Fibroblast of skin of scalp (primary cell): ENCODE results near the gene KIAA0753.

Source experiments
- DNase-seq: peaks from one replicate; pipeline ENCODE4 v3.0.0-alpha.2; 2013

KIAA0753 gene

DNA sequence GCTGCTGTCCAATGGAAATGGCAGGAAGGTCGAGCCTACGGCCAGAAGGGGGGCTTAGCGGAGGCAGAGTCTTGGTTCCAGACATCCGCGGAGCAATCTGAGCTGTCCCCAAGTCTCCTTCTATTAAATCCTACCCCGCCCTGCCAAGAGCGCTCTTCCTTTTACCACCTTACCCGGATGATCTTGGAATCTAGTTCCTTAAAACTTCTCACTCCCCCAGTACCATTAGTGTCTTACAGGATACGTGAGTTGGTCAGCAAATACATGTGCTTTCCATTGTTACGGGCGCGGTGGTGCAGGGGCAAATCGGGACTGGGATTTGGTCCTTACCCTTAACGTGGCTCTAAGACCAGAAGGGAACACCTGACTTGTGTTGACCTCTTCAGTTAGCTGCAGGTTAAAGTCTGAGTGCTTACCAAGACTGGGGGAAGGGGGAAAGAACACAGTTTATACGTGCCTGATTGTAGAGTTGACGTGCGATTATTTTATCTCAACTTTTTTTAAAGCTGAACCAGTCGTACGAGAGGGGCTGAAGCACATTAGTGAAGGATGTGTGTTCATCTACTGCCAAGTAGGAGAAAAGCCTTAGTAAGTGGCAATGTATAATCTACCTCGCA lies 844 bp upstream of the KIAA0753 start:
- DNase-seq, result no peak

DNA sequence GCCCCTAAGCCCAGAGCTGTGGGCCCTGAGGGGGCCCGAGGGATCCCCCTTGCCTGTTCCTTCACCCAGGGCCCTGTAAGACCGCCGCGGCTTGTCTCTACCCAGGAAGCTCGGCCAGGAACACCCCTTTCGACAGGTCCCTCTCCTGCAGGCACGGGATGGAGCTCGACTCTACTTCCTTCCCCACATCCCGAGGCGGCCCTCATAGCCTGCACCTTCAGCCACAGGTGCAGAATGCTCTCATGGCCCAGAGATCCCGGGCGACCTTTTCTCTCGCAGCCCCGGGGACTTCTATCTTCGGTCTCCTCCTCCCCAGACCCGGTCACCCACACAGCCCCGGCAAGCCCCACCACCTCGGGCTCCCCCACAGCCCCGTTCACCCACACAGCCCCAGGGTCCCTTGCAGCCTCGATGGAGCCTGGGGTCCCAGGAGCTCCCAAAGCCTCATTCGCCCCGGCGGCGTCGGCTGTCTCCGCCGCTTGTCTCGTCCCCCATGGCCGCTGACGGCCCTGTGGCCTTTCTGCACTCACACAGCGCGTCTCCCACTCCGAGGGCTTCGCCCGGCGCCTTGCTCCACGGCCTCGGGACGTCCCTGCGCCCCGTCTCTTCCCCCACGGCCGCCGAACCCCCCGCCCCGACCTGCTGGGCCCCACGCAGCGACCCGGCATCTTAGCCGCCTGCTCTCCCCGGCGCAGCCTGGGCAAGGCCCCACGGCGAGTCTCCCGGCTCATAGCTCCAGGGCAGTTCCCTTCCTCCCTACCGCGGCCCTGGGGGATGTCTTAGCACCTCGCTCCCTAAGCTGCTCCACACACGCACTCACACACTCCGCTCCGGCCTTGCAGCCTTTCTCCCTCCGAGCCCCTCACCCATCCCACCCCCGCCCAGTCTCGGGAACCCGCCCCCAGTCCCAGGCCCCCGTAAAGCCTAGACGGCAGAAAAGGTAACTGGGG lies 650 bp downstream of the KIAA0753 start:
- peak; percentile 42 for DNase-seq

DNA sequence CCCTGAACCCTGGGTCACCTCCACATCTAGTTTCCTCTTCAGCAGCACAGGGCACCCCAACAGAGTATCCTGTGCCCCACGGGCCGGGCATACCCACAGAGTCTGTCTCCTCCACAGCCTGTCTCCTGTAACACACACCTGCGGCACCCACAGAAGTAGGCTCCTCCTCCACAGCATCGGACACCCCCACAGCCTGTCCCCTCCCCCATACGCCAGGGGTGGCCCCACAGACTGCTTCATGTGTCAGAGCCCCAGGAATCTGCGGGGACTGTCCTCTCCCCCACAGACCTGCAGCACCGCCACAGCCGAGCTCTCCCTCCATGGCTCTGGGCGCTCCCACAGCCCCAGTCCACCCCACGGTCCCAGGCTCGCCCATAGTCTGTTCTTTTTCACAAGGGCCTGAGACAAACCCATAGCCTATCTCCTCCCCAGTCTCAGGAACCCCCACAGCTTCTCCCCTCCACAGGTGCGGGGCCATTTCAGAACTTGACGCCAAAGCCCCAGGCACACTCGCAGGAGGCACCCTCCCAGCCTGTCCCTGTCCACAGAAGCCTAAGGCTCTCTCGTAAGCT lies 1.4 kb downstream of the KIAA0753 start:
- DNase-seq, result no peak

DNA sequence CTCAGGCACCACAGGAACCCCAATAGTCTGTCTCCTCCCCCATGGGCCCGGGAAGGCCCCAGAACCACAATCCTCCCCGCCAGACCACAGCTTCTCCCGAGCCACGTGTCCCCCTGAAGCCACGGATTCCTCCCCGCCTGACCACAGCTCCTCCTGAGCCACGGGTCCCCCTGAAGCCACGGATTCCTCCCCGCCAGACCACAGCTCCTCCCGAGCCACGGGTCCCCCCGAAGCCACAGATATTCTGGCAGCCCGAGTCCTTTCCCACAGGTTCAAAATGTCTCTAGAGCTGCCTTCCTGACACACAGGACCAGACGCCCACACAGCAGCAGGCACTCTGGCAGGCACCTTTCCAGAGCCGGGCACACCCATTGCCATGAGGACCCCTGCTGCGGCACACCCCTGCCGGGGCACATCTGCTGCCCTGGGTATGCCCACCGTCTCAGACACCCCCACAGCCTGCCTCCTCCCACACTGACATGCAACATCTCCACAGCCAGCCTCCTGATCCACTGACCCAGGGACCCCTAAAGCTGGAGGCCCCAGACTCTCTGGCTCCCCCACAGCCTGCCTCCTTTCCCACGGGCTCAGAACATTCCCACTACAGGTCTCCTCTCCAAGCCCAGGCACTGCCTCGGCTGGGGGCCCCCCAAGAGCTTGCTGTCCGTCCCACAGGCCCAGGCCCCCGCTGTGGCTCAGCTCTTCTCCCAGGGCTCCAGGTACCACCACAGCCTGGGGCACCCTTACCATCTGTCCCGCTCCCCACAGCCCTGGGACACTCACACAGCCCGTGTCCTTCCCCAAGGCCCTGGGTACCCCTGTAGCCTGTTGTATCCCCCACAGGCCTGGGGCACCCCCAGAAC lies 2.2 kb downstream of the KIAA0753 start:
- DNase-seq, result no peak

DNA sequence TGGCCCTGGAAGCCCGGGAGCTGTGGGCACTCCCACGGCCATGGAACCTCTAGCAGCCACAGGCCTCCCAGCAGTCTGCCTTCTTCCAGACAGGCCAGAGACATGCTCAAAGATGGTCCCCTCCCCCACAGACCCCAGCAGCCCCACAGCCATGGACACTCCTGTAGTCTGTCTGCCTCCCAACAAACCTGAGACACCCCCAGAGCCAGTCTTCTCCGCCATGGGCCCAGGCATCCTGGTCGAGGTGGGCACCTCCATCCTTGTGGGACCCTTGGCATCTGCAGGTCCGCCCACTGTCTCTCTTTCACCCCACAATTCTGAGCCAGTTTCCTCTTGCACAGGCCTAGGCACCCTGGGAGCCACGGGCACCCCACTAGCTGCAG lies 3.1 kb downstream of the KIAA0753 start:
- DNase-seq, result no peak

DNA sequence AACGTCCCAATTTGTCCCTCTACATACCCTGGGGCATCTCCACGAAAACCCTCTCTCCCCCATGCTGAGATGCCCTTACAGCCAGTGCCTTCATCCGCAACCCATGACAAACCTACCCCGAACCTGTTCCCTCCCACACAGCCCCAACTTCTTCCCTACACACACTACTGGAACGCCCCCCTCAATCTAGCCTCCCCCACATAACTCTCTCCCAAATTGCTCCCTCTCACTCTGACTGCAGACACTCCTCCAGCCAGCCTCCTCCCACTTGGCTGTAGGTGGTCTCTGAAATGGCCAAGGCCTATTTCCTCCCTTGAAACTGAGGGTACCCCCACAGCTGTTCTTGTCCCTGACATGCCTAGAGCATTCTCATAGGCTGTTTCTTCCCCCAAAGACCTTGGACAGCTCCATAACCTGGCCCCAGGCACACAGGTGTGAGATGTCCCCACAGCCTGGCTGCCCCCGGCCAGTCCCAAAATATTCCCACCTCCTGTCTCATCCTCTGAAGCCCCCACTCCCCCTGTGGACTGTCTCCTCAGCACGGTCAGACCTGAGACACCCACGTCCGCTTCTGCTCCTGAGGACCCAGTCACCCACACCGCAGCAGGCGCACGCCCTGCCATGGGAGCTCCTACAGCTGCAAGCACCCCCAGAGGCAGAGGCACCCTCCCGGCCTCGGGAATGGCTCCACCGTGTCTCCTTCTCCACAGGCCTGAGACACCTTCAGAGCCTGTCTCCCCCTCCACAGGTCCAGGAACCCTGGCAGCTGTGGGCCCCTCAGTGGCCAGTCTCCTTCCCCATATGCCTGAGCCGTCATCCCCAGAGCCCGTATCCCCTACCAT lies 3.7 kb downstream of the KIAA0753 start:
- DNase-seq, result no peak

DNA sequence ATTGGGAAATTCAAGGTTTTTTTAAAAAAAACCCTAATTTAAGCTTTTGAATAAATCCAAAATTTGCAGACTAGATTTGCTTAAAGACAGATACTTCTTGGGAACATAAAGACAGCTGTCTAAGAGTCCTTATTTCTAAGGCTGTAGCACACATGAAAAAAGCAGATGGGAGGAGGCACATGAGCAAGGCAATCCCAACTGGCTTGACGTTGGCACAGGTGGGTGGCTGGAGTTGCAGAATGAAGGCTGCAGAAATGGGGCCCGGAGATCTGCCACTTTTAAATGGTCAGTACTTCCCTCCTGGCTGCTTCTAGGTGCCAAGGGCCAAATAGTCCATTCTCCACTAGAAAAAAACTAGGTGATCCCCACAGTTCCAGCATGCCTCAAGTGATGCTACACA lies 4.4 kb downstream of the KIAA0753 start:
- no peak for DNase-seq

DNA sequence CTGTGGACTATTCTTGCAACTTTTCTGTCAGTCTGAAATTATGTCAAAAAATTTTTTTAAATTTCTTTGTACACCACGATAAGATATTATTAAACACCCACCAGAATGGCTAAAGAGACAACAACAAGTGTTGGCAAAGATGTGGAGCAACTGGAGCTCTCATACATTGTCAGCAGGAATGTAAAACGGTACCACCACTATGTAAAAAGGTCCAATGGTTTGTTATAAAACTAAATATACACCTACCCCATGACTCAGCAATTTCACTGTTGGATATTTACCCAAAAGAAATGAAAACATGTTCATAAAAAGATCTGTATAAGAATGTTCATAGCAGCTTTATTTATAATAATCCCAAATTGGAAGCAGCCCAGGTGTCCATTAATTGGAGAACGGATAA lies 7.2 kb downstream of the KIAA0753 start:
- DNase-seq, result no peak

DNA sequence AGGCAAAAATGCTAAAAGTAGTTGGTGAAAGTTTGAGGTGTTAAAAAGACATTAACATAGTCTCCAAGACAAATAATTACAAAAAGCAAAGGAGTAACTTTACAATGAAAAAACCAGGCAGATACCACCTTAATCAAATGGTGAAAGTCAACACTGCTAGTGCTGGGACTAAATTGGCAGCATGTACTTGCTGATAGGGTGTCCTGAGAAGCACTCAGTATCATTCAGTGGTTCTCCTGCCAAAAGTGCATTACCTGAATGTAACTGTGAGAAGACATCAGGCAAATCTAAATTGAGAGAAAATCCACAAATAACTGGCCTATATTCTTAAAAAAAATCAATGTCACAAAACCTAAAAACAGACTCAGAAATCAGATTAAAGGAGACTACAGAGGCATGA lies 8.0 kb downstream of the KIAA0753 start:
- DNase-seq, result no peak

DNA sequence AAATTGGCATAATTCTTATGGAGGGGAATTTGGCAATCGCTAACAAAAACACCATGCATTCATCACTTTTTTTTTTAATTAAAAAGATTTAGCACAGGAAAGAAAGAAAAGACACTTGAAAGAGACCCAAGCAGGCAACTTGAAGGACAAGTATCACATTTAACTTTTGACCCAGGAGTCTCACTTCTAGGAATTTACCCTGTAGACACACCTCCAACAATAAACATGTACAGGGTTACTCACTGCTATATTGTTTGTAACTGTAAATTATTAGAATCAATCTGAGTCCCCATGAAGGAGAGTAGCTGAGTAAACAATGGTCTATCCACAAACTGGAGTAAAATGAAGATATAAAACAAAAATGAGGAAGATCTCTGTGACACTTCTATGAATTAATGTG lies 10.1 kb downstream of the KIAA0753 start:
- DNase-seq, result no peak

DNA sequence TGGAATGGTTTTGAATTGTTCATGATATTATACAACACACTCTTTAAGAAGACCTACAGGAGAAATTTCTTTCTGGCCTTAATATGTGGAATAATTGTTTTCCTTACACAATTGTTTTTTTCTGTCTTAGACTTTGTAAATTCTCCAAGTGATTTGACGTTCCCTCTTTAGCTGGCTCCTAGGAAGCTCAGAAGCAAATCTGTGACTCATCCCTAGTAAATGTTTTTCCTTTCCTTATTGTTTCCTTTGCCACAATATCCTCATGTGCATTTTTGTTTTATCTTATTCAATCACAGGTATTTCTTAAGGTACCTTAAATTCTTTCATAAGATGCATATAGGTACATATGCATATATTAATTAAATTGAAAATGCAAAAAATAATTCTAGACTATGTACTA lies 13.5 kb downstream of the KIAA0753 start:
- no peak for DNase-seq

DNA sequence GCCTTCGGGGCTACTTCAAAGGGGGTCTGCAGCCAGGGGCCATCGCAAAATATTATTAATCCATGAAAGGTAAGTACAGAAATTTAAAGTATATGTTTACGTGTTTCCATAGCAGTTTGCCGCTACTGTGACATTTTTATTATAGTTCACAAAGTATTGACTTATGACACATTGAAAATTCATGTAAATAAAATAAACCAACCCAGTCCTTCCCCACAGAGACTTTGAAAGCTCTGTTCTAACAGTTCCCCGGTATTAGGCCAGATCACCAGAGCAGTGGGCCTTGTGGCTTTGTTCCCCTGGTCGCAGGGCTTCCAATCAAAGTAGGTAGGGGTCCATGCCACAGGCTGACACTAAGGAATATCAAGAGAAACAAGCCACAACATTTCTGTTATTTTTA lies 13.9 kb downstream of the KIAA0753 start:
- no peak for DNase-seq

DNA sequence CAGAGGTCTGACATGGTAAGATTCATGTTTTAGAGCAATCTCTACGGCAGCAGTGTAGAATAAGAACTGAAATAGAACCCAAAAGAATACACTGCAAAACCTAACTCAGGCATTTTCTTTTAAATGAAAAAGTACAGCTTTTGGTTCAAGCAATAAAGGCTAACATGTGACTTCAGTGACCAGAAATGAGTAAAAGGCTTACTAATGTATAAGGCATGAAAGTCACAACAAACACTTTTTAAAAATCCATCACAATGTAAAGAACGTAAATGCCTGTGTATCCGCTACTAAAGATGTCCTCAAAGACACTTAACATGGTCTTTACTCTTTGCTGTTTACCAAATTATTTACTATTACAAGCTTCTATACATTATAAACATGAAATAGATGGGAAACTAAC lies 16.6 kb downstream of the KIAA0753 start:
- DNase-seq, result no peak

DNA sequence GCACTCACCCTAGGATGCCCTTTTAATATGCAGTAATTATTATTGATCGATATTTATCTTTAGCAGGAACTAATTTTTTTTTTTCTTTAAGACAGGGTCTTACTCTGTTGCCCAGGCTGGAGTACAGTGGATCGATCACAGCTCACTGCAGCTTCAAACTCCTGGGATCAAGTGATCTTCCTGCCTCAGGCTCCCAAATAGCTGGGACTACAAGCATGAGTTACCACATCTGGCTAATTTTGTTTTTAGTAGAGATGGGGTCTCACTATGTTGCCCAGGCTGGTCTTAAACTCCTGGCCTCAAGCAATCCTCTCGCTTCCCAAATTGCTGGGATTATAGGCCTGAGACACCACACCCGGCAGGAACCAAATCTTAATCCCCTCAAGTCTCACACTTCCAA lies 29.3 kb downstream of the KIAA0753 start:
- DNase-seq, result no peak

DNA sequence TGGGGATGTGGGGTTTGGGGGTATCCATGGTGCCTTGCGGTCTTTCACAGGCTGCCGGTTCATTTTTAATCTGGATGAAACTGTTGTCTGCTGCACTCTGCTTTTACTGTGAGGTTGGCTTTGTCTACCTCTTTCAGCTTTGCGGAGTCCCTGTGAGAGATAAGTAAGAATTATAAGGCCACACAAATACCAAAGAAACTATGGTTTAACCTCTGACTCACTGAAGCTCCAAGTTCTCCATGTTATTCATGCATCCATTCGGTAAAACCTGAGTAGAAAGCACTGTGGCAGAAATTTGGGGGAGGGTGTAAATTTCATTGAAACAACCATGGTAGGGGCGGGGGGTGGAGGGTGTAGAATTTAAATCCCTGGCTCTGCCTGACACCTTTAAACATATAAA lies 30.5 kb downstream of the KIAA0753 start:
- DNase-seq, result no peak

DNA sequence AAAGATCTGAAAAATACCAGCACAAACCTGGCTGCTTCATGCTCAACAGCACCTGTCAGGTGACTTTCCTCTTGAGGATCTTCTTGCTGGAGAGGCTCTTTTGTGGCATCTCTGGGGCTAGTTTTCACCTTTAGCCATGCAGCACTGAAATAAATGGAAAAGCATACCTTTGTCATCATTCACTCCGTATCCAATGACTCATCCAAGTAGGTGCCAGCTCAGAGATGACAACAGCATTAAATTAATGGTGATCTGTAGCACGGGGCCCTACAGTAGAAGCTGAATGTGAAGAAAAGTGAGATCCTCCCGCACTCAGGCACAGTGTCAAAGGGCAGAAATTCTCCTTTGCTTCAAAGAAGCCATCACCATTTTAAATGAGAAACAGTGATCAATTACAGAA lies 32.2 kb downstream of the KIAA0753 start:
- no peak for DNase-seq

DNA sequence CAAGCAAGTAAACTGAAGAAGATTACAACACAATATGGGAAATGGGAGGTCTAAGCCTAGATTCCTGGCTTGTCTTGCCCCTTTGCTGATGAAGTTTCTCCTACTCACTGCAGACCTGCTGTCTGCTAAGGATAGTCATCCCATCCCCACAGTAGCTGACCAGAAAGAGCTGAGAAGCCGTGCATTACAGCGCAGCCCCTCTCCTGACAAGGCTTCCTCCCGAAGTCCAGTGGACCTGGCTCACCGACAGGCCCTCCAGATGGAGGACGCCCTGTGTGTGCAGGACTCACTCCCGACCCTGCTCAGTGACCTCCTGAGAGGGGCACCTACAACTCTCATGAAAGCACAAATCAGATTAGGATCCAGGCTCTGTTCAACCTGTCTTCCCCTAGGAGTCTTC lies 35.4 kb downstream of the KIAA0753 start:
- DNase-seq, result no peak

DNA sequence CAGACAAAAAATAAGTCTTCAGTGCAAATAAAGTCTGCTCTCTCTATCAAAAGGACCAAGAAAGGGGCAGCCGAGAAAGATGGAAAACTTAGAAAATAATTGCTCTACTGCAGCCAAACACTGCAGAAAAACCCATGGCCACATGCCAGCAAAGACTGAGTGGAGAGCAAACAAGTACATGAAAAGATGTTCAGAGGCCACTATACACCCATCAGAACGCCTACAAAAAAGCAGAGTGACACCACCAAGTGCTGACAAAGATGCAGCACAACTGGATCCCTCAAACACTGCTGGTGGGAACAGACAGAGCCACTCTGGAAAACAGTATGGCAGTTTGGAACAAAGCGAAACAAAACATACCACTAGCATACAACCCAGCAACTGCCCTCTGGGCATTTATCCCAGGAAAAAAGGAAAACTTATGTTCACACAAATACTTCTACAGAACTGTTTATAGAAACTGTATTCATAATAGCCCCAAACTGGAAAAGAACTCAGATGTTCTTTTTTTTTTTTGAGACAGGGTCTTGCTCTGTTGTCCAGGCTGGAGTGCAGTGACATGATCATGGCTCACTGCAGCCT lies 36.7 kb downstream of the KIAA0753 start:
- DNase-seq, result no peak

DNA sequence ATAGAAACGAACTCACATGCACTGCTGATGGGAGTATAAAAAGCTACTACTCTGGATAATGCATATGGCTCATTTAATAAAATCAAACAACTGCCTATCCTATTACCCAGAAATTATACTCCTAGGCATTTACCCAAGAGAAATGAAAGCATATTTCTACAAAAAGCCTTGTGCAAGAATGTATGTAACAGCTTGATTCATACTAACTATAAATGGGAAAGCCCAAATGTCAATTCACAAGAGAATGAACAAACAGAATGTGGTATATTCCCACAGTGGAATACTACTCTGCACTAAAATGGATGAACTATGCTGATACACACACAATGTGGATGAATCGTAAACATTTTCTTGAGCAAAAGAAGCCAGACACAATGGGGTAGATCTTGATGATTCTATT lies 38.4 kb downstream of the KIAA0753 start:
- DNase-seq, result no peak

DNA sequence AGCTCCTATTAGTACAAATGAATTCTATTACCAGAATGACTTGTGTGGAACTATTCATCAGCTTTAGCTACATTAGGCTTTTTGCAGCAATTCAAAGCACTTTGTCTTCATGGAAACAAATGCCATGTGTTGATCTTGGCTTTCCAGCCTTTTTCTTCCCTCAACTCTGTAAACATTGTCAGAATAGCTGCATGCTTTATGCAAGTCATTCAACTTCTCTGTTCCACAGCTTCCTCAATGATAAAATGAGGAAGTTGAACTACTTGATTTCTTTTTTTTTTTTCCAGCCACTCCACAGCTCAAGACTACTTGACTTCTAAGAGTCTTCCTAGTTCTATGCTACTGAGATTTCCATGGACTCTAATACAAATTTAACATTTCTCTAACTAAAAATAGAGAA lies 41.1 kb downstream of the KIAA0753 start:
- DNase-seq, result no peak

DNA sequence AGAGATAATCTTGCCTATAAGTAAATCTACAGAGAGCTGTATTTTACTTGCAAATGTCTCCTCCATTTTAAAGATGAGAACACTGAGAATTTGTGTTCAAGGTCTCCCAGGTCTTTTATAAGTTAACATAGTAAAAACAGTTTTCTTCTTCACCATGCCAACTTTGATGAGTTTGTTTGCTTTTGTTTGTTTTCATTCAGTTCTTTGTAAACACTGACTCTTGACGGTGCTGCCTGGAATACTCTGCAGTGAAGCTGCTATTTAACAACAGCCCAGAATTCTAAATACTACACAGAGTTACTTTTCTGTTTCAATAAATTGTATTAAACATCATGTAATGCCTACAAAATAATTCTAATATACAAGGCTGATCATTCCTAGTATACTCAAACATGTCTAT lies 42.8 kb downstream of the KIAA0753 start:
- no peak for DNase-seq

DNA sequence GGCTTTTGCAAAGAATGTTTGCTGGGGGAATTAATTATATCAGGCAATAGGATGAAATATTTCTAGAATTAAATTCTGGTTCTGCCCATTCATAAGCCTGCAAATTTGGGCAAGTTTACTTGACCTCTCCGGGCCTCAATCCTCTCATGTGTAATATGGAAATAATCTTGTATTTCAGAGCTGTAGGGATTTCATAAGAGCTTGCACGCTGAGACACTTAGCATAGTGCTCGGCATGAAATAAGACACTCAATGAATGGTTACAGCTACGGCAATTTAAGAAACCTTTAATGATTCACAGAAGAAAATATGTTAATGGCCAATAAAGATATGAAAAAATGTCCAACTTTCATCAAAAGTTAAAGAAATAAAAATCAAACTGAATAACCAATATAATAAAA lies 43.6 kb downstream of the KIAA0753 start:
- DNase-seq, result no peak
